GM21619 (cell line): ENCODE results near the gene TMEM44.
"Not testable (repeated sequence)": the region's sequence is repeated elsewhere in the genome, so short reads cannot be mapped to it uniquely, and the experiment has no call there.

ENCODE experiments used
- ATAC-seq: cut with Tn5 transposase; IDR thresholded peaks from one replicate; pipeline ENCODE4 v1.9.1; 2021; ENCODE audit not compliant: unreplicated experiment

TMEM44 gene

GRCh38 chr3:194642769-194643168 lies 9.6 kb upstream of the TMEM44 start:
- no peak for ATAC-seq

- ATAC-seq, result no peak
Measured at GRCh38 chr3:194640829-194641228, 7.6 kb upstream of the TMEM44 start.

GRCh38 chr3:194638991-194639605 lies 5.9 kb upstream of the TMEM44 start:
- ATAC-seq, result no peak

- no peak for ATAC-seq
Measured at GRCh38 chr3:194637541-194638400, 4.6 kb upstream of the TMEM44 start.

- ATAC-seq, result no peak
Measured at GRCh38 chr3:194637066-194637465, 3.8 kb upstream of the TMEM44 start.

GRCh38 chr3:194632809-194633348 lies 340 bp downstream of the TMEM44 start:
- peak; percentile 42 for ATAC-seq

- ATAC-seq, result no peak
Measured at GRCh38 chr3:194632226-194632808, 902 bp downstream of the TMEM44 start.

- ATAC-seq, result no peak
Measured at GRCh38 chr3:194631696-194632095, 1.5 kb downstream of the TMEM44 start.

- not testable (repeated sequence) for ATAC-seq
Measured at GRCh38 chr3:194630681-194631080, 2.5 kb downstream of the TMEM44 start.

GRCh38 chr3:194624956-194625355 lies 8.3 kb downstream of the TMEM44 start:
- ATAC-seq, result no peak

- no peak for ATAC-seq
Measured at GRCh38 chr3:194623449-194624290, 9.5 kb downstream of the TMEM44 start.

- ATAC-seq, result no peak
Measured at GRCh38 chr3:194622621-194623340, 10.4 kb downstream of the TMEM44 start.

GRCh38 chr3:194621947-194622346 lies 11.3 kb downstream of the TMEM44 start:
- ATAC-seq, result no peak

- ATAC-seq, result no peak
Measured at GRCh38 chr3:194620196-194620595, 13.0 kb downstream of the TMEM44 start.

- no peak for ATAC-seq
Measured at GRCh38 chr3:194619741-194620140, 13.5 kb downstream of the TMEM44 start.

- ATAC-seq, result no peak
Measured at GRCh38 chr3:194618858-194619608, 14.2 kb downstream of the TMEM44 start.

GRCh38 chr3:194617827-194618226 lies 15.4 kb downstream of the TMEM44 start:
- peak; percentile 51 for ATAC-seq

GRCh38 chr3:194617143-194617671 lies 16.0 kb downstream of the TMEM44 start:
- ATAC-seq, result no peak

- no peak for ATAC-seq
Measured at GRCh38 chr3:194615226-194615625, 18.0 kb downstream of the TMEM44 start.
